Stimulated activated CD8-positive, alpha-beta memory T cell treated with anti-CD3 and anti-CD28 coated beads, Interleukin-12 subunit alpha, Interleukin-12 subunit beta, amount 100 ng/mL, for 24 hours (primary cell): ENCODE measurements around the gene TUBA4A.
"Not testable (repeated sequence)": the region's sequence is repeated elsewhere in the genome, so short reads cannot be mapped to it uniquely, and the experiment has no call there.

Experiments used
- DNase-seq: peaks from one replicate; pipeline ENCODE4 v3.0.0-alpha.2; 2020; ENCODE audit errors: extremely low read depth

TUBA4A gene

DNA sequence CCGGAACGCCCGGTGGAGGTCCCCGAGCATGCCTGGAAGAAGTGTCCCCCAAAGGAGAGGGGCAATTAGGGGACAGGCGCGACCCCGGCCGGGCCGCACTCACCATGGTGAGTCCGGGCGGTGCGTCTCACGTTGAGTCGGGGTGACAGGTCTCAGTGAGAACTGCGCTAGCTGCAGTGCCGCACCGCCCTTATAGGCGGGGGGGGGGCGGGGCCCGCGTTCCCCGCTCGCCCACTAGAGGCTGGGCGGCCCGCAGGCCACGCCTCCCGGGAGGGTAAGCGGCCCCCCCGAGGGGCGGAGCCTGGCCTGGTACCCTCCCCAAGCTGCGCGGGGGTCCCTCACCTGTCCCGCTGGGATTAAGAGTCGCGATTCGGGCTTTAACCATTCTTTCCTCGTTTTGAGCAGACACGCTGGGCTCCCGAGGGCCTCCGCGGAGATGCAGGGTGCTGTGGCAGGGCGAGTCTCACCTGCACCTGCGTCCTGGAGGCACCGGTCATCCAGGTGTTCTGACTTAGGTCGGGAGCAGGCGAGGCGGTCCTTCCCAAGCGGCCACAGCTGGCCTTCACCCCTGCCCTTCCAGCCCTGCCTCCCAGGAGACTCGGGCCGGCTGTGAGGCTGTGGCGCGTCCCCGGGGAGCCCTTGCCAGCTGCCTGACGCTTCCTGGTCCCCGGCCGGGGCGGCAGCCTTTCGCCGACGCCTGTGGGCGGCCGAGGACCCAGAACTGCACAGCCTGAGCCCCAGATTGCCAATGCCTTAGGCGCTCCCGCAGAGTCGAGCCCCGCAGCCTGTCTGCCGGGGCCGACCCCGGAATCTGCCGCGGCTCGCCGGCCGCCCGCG lies at the start of gene TUBA4A:
Gene TUBA4A, minus strand, starts transcription at position 166 of the 837 bp plus-strand sequence. Its CDS starts 60 bp downstream, at position 106.
- DNase-seq = peak; percentile 76

- DNase-seq = no peak
Measured at GRCh38 chr2:219302412-219302968, 48.8 kb upstream of the TUBA4A start.

GRCh38 chr2:219300022-219300421 lies 46.3 kb upstream of the TUBA4A start:
- DNase-seq = no peak

DNA sequence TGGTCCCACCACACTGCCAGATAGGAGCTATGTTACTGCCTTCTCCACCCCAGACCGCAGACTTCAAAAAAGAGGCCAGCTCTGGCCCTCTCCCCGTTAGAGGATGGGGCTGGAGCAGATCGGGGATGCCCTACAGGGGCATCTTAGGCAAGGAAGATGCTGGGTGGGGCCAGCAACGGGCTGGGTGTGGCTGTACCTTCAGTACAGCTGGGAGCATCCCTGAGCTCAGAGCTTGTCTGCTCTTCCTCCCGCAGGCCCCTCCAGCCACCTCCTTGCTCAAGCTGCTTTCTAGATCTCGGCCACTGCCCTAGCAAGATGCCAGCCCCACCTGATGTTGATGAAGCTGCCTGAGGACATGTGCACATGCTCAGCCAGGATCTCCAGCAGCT lies 45.6 kb upstream of the TUBA4A start:
- no peak for DNase-seq

GRCh38 chr2:219298759-219299371 lies 45.1 kb upstream of the TUBA4A start:
- DNase-seq = peak; percentile 61

GRCh38 chr2:219297766-219298456 lies 44.2 kb upstream of the TUBA4A start:
- no peak for DNase-seq

- no peak for DNase-seq
Measured at GRCh38 chr2:219296631-219297391, 43.1 kb upstream of the TUBA4A start.

DNA sequence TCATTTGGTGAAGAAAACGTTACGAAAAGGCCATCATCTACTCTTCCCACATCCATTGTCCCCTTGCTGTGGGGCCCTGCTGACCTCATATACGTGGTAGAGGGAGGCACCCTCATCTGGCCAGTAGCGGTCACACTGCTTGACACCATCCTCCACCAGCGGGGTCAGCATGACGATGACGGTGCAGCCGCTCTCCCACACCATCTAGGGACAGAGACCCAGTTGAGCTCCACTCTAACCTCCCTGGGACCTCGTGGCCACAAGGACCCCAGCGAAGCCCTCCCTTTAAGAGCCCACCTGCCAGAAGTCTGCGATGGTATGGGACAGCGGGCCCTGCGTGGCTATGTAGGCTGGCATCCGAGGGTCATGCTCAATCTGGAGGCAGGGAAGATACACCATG lies 42.4 kb upstream of the TUBA4A start:
- DNase-seq = no peak

GRCh38 chr2:219294356-219295351 lies 40.9 kb upstream of the TUBA4A start:
- peak; percentile 61 for DNase-seq

DNA sequence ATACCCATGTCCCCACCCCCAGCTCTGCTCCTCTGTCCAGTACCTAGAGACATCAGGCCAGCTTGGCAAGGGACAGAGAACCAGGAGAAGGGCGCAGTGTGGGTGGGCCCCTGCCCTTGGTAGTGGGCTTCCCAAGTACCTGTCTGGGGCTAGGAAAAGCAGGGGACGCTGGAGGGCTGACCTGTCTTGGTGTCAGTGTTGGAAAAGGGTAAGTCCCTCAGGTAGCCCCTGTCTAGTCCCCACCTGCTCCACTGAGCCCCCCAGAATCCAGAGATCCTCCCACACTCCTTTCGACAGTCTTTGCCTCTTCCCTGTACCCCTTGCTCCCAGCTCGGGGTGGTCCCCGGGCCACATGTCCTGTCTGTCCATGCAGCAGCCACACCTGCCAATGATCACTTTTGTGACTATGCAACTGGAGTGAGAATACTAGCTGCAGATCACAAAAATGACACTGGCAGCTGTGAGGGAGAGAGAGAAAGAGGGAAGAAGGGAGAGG lies 40.1 kb upstream of the TUBA4A start:
- DNase-seq = no peak

DNA sequence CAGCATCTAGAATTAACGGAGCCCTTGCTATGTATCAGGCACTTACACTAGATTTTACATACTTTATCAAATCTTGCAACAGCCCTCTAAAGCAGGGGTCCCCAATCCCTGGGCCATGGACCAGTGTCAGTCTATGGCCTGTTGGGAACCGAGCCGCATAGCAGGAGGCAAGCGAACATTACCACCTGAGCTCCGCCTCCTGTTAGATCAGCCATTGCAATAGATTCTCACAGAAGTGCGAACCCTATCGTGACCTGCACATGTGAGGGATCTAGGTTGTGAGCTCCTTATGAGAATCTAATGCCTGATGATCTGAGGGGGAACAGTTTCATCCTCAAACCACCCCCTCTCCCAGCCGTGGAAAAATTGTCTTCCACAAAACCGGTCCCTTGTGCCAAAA lies 38.9 kb upstream of the TUBA4A start:
- DNase-seq = no peak

GRCh38 chr2:219291910-219292490 lies 38.3 kb upstream of the TUBA4A start:
- DNase-seq = no peak

- DNase-seq = no peak
Measured at GRCh38 chr2:219291394-219291793, 37.7 kb upstream of the TUBA4A start.

GRCh38 chr2:219290381-219291171 lies 36.9 kb upstream of the TUBA4A start:
- DNase-seq = no peak

- DNase-seq = no peak
Measured at GRCh38 chr2:219289537-219290361, 36.0 kb upstream of the TUBA4A start.

DNA sequence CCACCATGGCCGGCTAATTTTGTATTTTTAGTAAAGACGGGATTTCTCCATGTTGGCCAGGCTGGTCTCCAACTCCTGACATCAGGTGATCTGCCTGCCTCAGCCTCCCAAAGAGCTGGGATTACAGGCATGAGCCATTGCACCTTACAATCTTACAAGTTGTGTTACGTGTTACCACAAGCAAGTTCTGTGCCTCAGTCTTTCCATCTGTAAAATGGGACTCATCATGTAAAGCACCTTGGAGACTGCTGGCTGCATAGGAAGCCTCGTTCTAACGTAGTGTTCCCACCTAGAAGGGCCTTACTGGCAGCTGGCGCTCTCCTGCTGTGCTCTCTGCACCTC lies 35.4 kb upstream of the TUBA4A start:
- no peak for DNase-seq

GRCh38 chr2:219287580-219288265 lies 34.0 kb upstream of the TUBA4A start:
- DNase-seq = no peak

GRCh38 chr2:219287116-219287440 lies 33.4 kb upstream of the TUBA4A start:
- not testable (repeated sequence) for DNase-seq
